ENCODE data around the gene SH3BGR. TPM values are rescaled to one million over a fixed set of nuclear protein-coding genes. Genes with fewer than 3 reads are reported as not detected.
"Not testable (repeated sequence)": the region's sequence is repeated elsewhere in the genome, so short reads cannot be mapped to it uniquely, and the experiment has no call there.

SH3BGR gene
- total RNA-seq, 3 donors from 2014 or later, result 3.3 to 6.3 (median 5.0) TPM

GRCh38 chr21:39538453-39539042 is 86.8 kb downstream of the SH3BGR start:
- no peak for DNase-seq (ENCODE audit: low spot score in 2 of 2)
- TF ChIP-seq, protein P1, sequence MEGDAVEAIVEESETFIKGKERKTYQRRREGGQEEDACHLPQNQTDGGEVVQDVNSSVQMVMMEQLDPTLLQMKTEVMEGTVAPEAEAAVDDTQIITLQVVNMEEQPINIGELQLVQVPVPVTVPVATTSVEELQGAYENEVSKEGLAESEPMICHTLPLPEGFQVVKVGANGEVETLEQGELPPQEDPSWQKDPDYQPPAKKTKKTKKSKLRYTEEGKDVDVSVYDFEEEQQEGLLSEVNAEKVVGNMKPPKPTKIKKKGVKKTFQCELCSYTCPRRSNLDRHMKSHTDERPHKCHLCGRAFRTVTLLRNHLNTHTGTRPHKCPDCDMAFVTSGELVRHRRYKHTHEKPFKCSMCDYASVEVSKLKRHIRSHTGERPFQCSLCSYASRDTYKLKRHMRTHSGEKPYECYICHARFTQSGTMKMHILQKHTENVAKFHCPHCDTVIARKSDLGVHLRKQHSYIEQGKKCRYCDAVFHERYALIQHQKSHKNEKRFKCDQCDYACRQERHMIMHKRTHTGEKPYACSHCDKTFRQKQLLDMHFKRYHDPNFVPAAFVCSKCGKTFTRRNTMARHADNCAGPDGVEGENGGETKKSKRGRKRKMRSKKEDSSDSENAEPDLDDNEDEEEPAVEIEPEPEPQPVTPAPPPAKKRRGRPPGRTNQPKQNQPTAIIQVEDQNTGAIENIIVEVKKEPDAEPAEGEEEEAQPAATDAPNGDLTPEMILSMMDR (IDR thresholded peaks at IDR 0.05), result no peak
- no peak for TF ChIP-seq POLR2AphosphoS5 (IDR thresholded peaks at IDR 0.05)
- no peak for TF ChIP-seq POLR2A (IDR thresholded peaks at IDR 0.05)
- Histone ChIP-seq H3K36me3 (no peaks in the 10 kb centered on the region), H3K27ac (no peak overlapping the region), H3K4me3 (no peak overlapping the region), H3K27me3 (no peaks in the 10 kb centered on the region), H3K9me3 (no peaks in the 10 kb centered on the region), H3K4me1 (no peaks in the 10 kb centered on the region)
- intact Hi-C loops (cut with DNase I; ENCODE audit: low total_unique reads), result loop anchor here (10.0 kb wide), 1 partner anchor 1976 kb away; no protein-coding TSS in a partner anchor

DNA sequence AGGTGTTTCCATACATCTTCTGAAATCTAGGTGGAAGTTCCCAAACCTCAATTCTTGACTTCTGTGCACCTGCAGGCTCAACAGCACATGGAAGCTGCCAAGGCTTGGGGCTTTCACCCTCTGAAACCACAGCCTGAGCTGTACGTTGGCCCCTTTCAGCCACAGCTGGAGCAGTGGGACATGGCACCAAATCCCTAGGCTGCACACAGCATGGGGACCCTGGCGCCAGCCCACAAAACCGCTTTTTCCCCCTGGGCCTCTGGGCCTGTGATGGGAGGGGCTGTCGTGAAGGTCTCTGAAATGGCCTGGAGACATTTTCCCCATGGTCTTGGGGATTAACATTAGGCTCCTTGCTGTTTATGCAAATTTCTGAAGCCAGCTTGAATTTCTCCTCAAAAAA is 88.6 kb downstream of the SH3BGR start:
- H3K4me3 ChIP-seq; H3K27me3 ChIP-seq; H3K4me1 ChIP-seq; H3K36me3 ChIP-seq; DNase-seq (ENCODE audit: low spot score in 2 of 2); intact Hi-C loops (cut with DNase I; ENCODE audit: low total_unique reads); H3K9me3 ChIP-seq; H3K27ac ChIP-seq: not testable (repeated sequence)

DNA sequence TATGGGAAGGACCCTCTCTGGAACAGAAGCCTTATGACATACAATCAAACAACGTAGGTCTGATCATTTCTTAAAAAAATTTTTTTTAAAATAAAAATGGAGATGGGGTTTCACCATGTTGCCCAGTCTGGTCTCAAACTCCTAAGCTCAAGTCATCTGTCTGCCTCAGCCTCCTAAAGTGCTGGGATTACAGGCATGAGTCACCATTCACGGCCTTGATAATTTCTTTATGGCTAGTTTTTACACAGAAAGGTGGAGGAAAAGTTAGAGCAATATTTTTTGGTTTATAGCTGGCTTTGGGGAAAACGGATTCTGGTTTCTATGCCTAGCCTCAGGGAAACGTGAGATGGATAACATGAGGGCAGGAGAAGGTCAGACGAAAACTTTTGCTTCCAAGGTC is 91.0 kb downstream of the SH3BGR start:
- H3K36me3 ChIP-seq, result no peaks in the 10 kb centered on the region
- DNase-seq (ENCODE audit: low spot score in 2 of 2), result no peak
- TF ChIP-seq POLR2A (IDR thresholded peaks at IDR 0.05) (no peak), POLR2AphosphoS5 (IDR thresholded peaks at IDR 0.05) (no peak)
- TF ChIP-seq, protein P1 (IDR thresholded peaks at IDR 0.05), result no peak
- H3K27ac ChIP-seq, result no peak overlapping the region
- H3K27me3 ChIP-seq, result no peaks in the 10 kb centered on the region
- intact Hi-C loops (cut with DNase I; ENCODE audit: low total_unique reads), result no loop called here
- no peaks in the 10 kb centered on the region for H3K4me1 ChIP-seq
- no peak overlapping the region for H3K4me3 ChIP-seq
- no peaks in the 10 kb centered on the region for H3K9me3 ChIP-seq

DNA sequence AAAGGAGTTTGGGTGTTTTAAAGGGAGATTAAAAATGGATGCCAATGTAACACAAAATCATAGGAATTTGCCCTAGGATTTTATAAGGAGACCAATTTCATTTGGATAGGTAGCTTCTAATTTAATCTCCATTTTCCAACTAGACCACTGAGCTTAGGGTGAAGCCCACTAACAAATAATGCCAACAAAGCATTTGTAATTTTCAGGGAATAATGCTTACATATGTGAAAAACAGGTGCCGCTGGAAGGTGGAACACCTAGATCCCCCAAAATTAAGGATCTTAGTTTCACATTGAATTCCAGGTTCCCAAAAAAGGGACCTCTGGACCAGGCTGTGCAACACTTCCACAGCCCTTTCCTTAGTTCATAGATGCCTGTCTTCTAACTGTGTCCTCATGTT is 94.8 kb downstream of the SH3BGR start:
- Histone ChIP-seq H3K27me3 (no peaks in the 10 kb centered on the region), H3K36me3 (no peaks in the 10 kb centered on the region), H3K9me3 (no peaks in the 10 kb centered on the region), H3K4me1 (no peaks in the 10 kb centered on the region), H3K27ac (no peak overlapping the region), H3K4me3 (no peak overlapping the region)
- no peak for TF ChIP-seq POLR2A (IDR thresholded peaks at IDR 0.05)
- TF ChIP-seq, protein P1 (IDR thresholded peaks at IDR 0.05), result no peak
- intact Hi-C loops (cut with DNase I; ENCODE audit: low total_unique reads), result no loop called here
- DNase-seq (ENCODE audit: low spot score in 2 of 2), result no peak

GRCh38 chr21:39552856-39553255 is 101.1 kb downstream of the SH3BGR start:
- Histone ChIP-seq H3K4me3 (no peak overlapping the region), H3K9me3 (no peaks in the 10 kb centered on the region), H3K36me3 (no peaks in the 10 kb centered on the region), H3K4me1 (no peaks in the 10 kb centered on the region), H3K27me3 (no peaks in the 10 kb centered on the region), H3K27ac (no peak overlapping the region)
- no peak for DNase-seq (ENCODE audit: low spot score in 2 of 2)
- intact Hi-C loops (cut with DNase I; ENCODE audit: low total_unique reads), result no loop called here
- TF ChIP-seq POLR2A (IDR thresholded peaks at IDR 0.05) (no peak), POLR2AphosphoS5 (IDR thresholded peaks at IDR 0.05) (no peak)
- TF ChIP-seq, protein P1 (IDR thresholded peaks at IDR 0.05), result no peak

DNA sequence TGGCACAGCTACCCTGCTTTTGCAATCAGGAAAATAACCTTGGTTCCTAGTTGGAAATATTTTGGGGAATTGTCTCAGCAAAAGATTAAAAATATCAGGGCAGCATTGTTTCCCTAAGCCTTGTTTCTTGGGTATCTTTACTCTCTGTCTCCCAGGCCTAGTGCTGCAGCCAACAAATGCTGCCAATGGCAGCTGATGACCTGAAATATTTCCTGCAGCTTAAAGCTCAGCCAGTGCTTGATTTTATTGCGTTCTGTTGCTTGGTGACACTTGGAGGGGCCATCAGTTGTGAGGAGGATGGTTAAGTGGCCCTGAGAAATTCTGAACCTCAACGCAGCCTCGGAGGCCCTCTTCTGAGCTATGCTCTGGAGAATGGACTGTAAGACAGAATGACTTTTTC is 101.6 kb downstream of the SH3BGR start:
- intact Hi-C loops (cut with DNase I; ENCODE audit: low total_unique reads), result no loop called here
- TF ChIP-seq, protein P1 (IDR thresholded peaks at IDR 0.05), result no peak
- TF ChIP-seq POLR2A (IDR thresholded peaks at IDR 0.05), result no peak
- no peak for TF ChIP-seq POLR2AphosphoS5 (IDR thresholded peaks at IDR 0.05)
- no peak for DNase-seq (ENCODE audit: low spot score in 2 of 2)
- Histone ChIP-seq H3K4me1 (no peaks in the 10 kb centered on the region), H3K27ac (no peak overlapping the region), H3K9me3 (no peaks in the 10 kb centered on the region), H3K36me3 (no peaks in the 10 kb centered on the region), H3K4me3 (no peak overlapping the region), H3K27me3 (no peaks in the 10 kb centered on the region)

All from breast epithelium (tissue), 4 donors.